Right atrium auricular region (tissue), 2 donors: ENCODE data around the gene FLVCR2. TPM values are rescaled to one million over a fixed set of nuclear protein-coding genes. Genes with fewer than 3 reads are reported as not detected.

Experiments
- DNase-seq: peaks from one replicate; pipeline ENCODE4 v3.0.0-alpha.2; 2019; ENCODE audit warnings: low spot score
- H3K27ac ChIP-seq, 2 donors: fragments of 200-600 bp; sonication (generic); 1 replicate in 1 of 2; 2 replicates in 1 of 2; pipeline ENCODE4 v1.5.1; 2016 to 2019
- H3K27me3 ChIP-seq, 2 donors: fragments of 200-600 bp; sonication (generic); one replicate each; pipeline versions ENCODE4 v1.5.1 to v1.6.0; 2017 to 2019
- H3K36me3 ChIP-seq: fragments of 200-600 bp; sonication (generic); one replicate; pipeline ENCODE4 v1.5.1; 2016
- H3K4me1 ChIP-seq, 2 donors: fragments of 200-600 bp; sonication (generic); one replicate each; pipeline versions ENCODE4 v1.5.1 to v1.6.0; 2017 to 2019
- H3K4me3 ChIP-seq, 2 donors: fragments of 200-600 bp; sonication (generic); 1 replicate in 1 of 2; 2 replicates in 1 of 2; pipeline ENCODE4 v1.5.1; 2017 to 2019; ENCODE audit warnings: mild to moderate bottlenecking in 1 of 2, moderate library complexity in 1 of 2
- H3K9me3 ChIP-seq, 2 donors: fragments of 200-600 bp; sonication (generic); one replicate each; pipeline ENCODE4 v1.5.1; 2019
- CTCF ChIP-seq, 2 donors: fragments of 200-600 bp; sonication (generic); IDR thresholded peaks; one replicate each; pipeline ENCODE4 v1.5.1; 2019; ENCODE audit warnings: antibody characterized with exemption in 2 of 2
- total RNA-seq, 2 donors: library from RNA; depleted of rRNA; stranded (reverse); fragments of >200 nt; gene quantifications; one replicate each; pipeline ENCODE4 v1.1.0, GENCODE V29; 2016

FLVCR2 gene
- total RNA-seq, 2 donors from 2014 or later: 2.2 to 5.5 TPM

DNA sequence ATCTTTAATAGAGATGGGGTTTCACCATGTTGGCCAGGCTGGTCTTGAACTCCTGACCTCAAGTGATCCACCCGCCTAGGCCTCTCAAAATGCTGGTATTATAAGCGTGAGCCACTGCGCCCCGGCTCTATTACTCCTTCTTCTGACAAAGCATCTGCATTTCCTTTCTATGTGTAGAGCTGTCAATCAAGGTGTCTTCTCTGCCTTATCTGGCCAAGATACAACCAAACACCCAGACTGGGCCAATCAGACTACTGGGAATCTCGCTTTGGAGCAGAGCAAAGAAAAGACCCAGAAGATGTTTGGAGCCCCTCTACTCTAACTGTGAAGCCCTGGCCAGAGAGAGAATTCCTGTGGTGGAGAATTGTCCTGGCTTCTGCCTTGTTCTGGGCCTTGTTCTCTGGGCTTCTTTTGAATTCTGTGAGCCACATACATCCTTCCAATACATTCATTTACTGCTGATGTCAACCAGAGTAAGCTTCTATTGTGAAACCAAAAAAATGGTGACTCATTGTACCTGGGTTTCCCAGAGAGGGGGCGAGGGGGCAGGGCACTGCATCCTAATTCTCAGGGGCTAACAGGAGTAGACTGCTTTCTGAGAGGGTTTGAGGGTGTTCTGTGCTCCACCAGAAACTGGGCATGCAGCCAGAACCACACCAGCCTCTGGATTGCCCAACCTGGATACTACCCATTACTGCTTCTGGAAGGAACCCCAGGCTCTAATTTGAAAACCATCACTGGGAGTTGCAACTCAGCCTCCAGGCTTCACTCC, 18.8 kb upstream of the FLVCR2 start:
- no peak for DNase-seq
- no peaks in the 10 kb centered on the region for H3K9me3 ChIP-seq
- peaks cover 0 to 6% of the 10 kb centered on the region in 2 donors for H3K4me1 ChIP-seq
- no peak overlapping the region for H3K27ac ChIP-seq
- no peaks in the 10 kb centered on the region for H3K36me3 ChIP-seq
- H3K27me3 ChIP-seq: no peaks in the 10 kb centered on the region
- no peak overlapping the region for H3K4me3 ChIP-seq
- TF ChIP-seq CTCF (IDR thresholded peaks at IDR 0.05): no peak

- peak; percentile 66 to 78 for TF ChIP-seq CTCF (IDR thresholded peaks at IDR 0.05)
- H3K4me1 ChIP-seq: peaks cover 0 to 6% of the 10 kb centered on the region in 2 donors
- DNase-seq: peak; percentile 73
- H3K36me3 ChIP-seq: no peaks in the 10 kb centered on the region
- H3K27ac ChIP-seq: no peak overlapping the region
- no peaks in the 10 kb centered on the region for H3K27me3 ChIP-seq
- no peak overlapping the region for H3K4me3 ChIP-seq
- H3K9me3 ChIP-seq: no peaks in the 10 kb centered on the region
These were observed 17.4 kb upstream of the FLVCR2 start for GRCh38 chr14:75561013-75561432.

- H3K27me3 ChIP-seq: no peaks in the 10 kb centered on the region
- no peak for TF ChIP-seq CTCF (IDR thresholded peaks at IDR 0.05)
- no peaks in the 10 kb centered on the region for H3K9me3 ChIP-seq
- H3K4me3 ChIP-seq: no peak overlapping the region
- H3K4me1 ChIP-seq: peaks cover 0 to 6% of the 10 kb centered on the region in 2 donors
- H3K27ac ChIP-seq: no peak overlapping the region
- no peaks in the 10 kb centered on the region for H3K36me3 ChIP-seq
- DNase-seq: no peak
These were observed 16.3 kb upstream of the FLVCR2 start for GRCh38 chr14:75562089-75562488.

- no peaks in the 10 kb centered on the region for H3K27me3 ChIP-seq
- no peaks in the 10 kb centered on the region for H3K9me3 ChIP-seq
- no peaks in the 10 kb centered on the region for H3K36me3 ChIP-seq
- peaks cover 0 to 6% of the 10 kb centered on the region in 2 donors for H3K4me1 ChIP-seq
- TF ChIP-seq CTCF (IDR thresholded peaks at IDR 0.05): no peak
- H3K4me3 ChIP-seq: no peak overlapping the region
- no peak for DNase-seq
- no peak overlapping the region for H3K27ac ChIP-seq
These were observed 15.9 kb upstream of the FLVCR2 start for GRCh38 chr14:75562489-75562888.

- no peak for DNase-seq
These were observed 14.5 kb upstream of the FLVCR2 start for GRCh38 chr14:75563931-75564330.

More at GRCh38 chr14:75563931-75564330, 14.5 kb upstream of the FLVCR2 start:
- Histone ChIP-seq H3K4me1 (peaks cover 0 to 6% of the 10 kb centered on the region in 2 donors), H3K36me3 (no peaks in the 10 kb centered on the region), H3K9me3 (no peaks in the 10 kb centered on the region), H3K4me3 (no peak overlapping the region), H3K27me3 (no peaks in the 10 kb centered on the region), H3K27ac (no peak overlapping the region)
- TF ChIP-seq CTCF (IDR thresholded peaks at IDR 0.05): no peak
